HEK293 (cell line): ENCODE results near the gene MED15.

Source experiments
- CTCF ChIP-seq: fragments of 450-650 bp; formaldehyde crosslinking; IDR thresholded peaks from 2 replicates; pipeline ENCODE4 v1.5.1; 2016; ENCODE audit warnings: missing biosample characterization, missing genetic modification characterization
- GLI2 ChIP-seq: fragments of 450-650 bp; formaldehyde crosslinking; IDR thresholded peaks from 2 replicates; pipeline ENCODE4; 2017; ENCODE audit warnings: missing biosample characterization, missing genetic modification characterization, low read depth, borderline replicate concordance
- OSR2 ChIP-seq: fragments of 450-650 bp; formaldehyde crosslinking; IDR thresholded peaks from 2 replicates; pipeline ENCODE4 v1.5.1; 2016; ENCODE audit warnings: missing biosample characterization, missing genetic modification characterization
- WT1 ChIP-seq: fragments of 450-650 bp; formaldehyde crosslinking; IDR thresholded peaks from 2 replicates; pipeline ENCODE4 v1.5.1; 2016; ENCODE audit warnings: missing biosample characterization, missing genetic modification characterization
- ZBTB44 ChIP-seq: fragments of 450-650 bp; IDR thresholded peaks from 2 replicates; pipeline ENCODE4 v1.5.1; 2018; ENCODE audit warnings: missing biosample characterization, mild to moderate bottlenecking, missing genetic modification characterization
- ZBTB8A ChIP-seq: fragments of 450-650 bp; formaldehyde crosslinking; IDR thresholded peaks from 2 replicates; pipeline ENCODE4 v1.5.1; 2016; ENCODE audit warnings: missing biosample characterization, missing genetic modification characterization
- ZFP3 ChIP-seq: fragments of 450-650 bp; formaldehyde crosslinking; IDR thresholded peaks from 2 replicates; pipeline ENCODE4 v1.5.1; 2016; ENCODE audit warnings: low read depth, missing biosample characterization, missing genetic modification characterization
- ZNF184 ChIP-seq: fragments of 450-650 bp; IDR thresholded peaks from 2 replicates; pipeline ENCODE4 v1.5.1; 2018; ENCODE audit warnings: missing biosample characterization, mild to moderate bottlenecking, missing genetic modification characterization
- ZNF416 ChIP-seq: fragments of 450-650 bp; formaldehyde crosslinking; IDR thresholded peaks from 2 replicates; pipeline ENCODE4 v1.5.1; 2016; ENCODE audit warnings: missing biosample characterization, missing genetic modification characterization
- ZNF677 ChIP-seq: fragments of 450-650 bp; IDR thresholded peaks from 2 replicates; pipeline ENCODE4 v1.5.0; 2018; ENCODE audit warnings: missing biosample characterization, mild to moderate bottlenecking, missing genetic modification characterization, moderate library complexity

- no peak for TF ChIP-seq ZNF416 (tag by site-specific recombination)
- TF ChIP-seq CTCF: no peak
- no peak for TF ChIP-seq OSR2 (tag by site-specific recombination)
- TF ChIP-seq ZBTB44 (tag by site-specific recombination): no peak
- TF ChIP-seq GLI2: no peak
- TF ChIP-seq ZFP3 (tag by site-specific recombination): no peak
- no peak for TF ChIP-seq ZBTB8A
- no peak for TF ChIP-seq ZNF184
- TF ChIP-seq ZNF677: no peak
- TF ChIP-seq WT1 (tag by site-specific recombination): no peak
Observed at GRCh38 chr22:20604776-20605221, 97.4 kb downstream of the MED15 start.
